Measurements from ENCODE around the gene MAP2K4.

DNA sequence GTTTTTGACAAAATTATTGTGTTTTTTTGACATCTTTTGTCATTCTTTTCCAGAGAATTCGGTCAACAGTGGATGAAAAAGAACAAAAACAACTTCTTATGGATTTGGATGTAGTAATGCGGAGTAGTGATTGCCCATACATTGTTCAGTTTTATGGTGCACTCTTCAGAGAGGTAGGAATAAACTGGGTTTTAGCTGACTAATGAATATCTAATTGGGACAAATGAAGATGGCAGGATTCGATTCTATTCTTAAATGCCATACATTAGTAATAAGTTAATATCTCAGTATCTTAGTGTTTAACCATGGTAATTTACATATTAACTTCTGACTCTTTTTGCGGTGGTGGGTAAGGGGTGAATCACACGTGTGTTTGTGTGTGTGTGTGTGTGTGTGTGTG, 74.8 kb downstream of the MAP2K4 start:
- TF ChIP-seq, protein P1, sequence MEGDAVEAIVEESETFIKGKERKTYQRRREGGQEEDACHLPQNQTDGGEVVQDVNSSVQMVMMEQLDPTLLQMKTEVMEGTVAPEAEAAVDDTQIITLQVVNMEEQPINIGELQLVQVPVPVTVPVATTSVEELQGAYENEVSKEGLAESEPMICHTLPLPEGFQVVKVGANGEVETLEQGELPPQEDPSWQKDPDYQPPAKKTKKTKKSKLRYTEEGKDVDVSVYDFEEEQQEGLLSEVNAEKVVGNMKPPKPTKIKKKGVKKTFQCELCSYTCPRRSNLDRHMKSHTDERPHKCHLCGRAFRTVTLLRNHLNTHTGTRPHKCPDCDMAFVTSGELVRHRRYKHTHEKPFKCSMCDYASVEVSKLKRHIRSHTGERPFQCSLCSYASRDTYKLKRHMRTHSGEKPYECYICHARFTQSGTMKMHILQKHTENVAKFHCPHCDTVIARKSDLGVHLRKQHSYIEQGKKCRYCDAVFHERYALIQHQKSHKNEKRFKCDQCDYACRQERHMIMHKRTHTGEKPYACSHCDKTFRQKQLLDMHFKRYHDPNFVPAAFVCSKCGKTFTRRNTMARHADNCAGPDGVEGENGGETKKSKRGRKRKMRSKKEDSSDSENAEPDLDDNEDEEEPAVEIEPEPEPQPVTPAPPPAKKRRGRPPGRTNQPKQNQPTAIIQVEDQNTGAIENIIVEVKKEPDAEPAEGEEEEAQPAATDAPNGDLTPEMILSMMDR (conservative IDR thresholded peaks at IDR 0.05; ENCODE audit: low read depth, low read length) = no peak
- no peak for TF ChIP-seq EZH2 (IDR thresholded peaks at IDR 0.05; ENCODE audit: borderline replicate concordance, low read depth, low read length, poor library complexity, severe bottlenecking)
